Hepatocyte (in vitro differentiated cells): ENCODE measurements around the gene FMOD. TPM values are rescaled to one million over a fixed set of nuclear protein-coding genes. Genes with fewer than 3 reads are reported as not detected.

Experiments used
- DNase-seq: peaks from one replicate; pipeline ENCODE4 v3.0.0-alpha.2; 2016; ENCODE audit warnings: low spot score
- H2AFZ ChIP-seq: fragments of 200-600 bp; sonication (generic); 2 replicates; pipeline ENCODE4 v1.6.0; 2016; ENCODE audit warnings: antibody characterized with exemption, mild to moderate bottlenecking
- H3K27ac ChIP-seq: fragments of 200-600 bp; sonication (generic); 2 replicates; pipeline ENCODE4 v1.5.1; 2016; ENCODE audit warnings: mild to moderate bottlenecking
- H3K27me3 ChIP-seq: fragments of 200-600 bp; sonication (generic); 2 replicates; pipeline ENCODE4 v1.6.1; 2016
- H3K36me3 ChIP-seq: fragments of 200-600 bp; sonication (generic); replicated peaks from 2 replicates; pipeline ENCODE4 v1.5.1; 2016; ENCODE audit warnings: low read depth; ENCODE audit not compliant: insufficient read depth
- H3K4me1 ChIP-seq: fragments of 200-600 bp; sonication (generic); 2 replicates; pipeline ENCODE4 v1.5.1; 2016; ENCODE audit warnings: mild to moderate bottlenecking, moderate library complexity; ENCODE audit not compliant: insufficient read depth
- H3K4me2 ChIP-seq: fragments of 200-600 bp; sonication (generic); 2 replicates; pipeline ENCODE4 v1.6.0; 2016
- H3K4me3 ChIP-seq: fragments of 200-600 bp; sonication (generic); 2 replicates; pipeline ENCODE4 v1.5.1; 2016; ENCODE audit warnings: mild to moderate bottlenecking
- H3K79me2 ChIP-seq: fragments of 200-600 bp; sonication (generic); 2 replicates; pipeline ENCODE4 v1.6.0; 2017; ENCODE audit warnings: mild to moderate bottlenecking
- H3K9me2 ChIP-seq: fragments of 200-600 bp; sonication (generic); replicated peaks from 2 replicates; pipeline ENCODE4 v1.6.0; 2017; ENCODE audit warnings: mild to moderate bottlenecking; ENCODE audit not compliant: insufficient read depth
- H3K9me3 ChIP-seq: fragments of 200-600 bp; sonication (generic); 2 replicates; pipeline ENCODE4 v1.5.1; 2016; ENCODE audit warnings: low read depth, mild to moderate bottlenecking
- H4K20me1 ChIP-seq: fragments of 200-600 bp; sonication (generic); 2 replicates; pipeline ENCODE4 v1.6.0; 2016; ENCODE audit warnings: mild to moderate bottlenecking; ENCODE audit not compliant: insufficient read depth, poor library complexity, severe bottlenecking
- EZH2 ChIP-seq: fragments of 200-600 bp; sonication (generic); IDR thresholded peaks from 2 replicates; pipeline ENCODE4 v1.6.1; 2016; ENCODE audit warnings: antibody characterized with exemption, mild to moderate bottlenecking, borderline replicate concordance
- EZH2phosphoT487 ChIP-seq: fragments of 200-600 bp; sonication (generic); IDR thresholded peaks from one replicate; pipeline ENCODE4 v1.6.1; 2018; ENCODE audit warnings: antibody characterized with exemption, mild to moderate bottlenecking, low read depth, moderate library complexity; ENCODE audit not compliant: unreplicated experiment, severe bottlenecking
- WGBS: methylation state at CpG from one replicate; pipeline ENCODE4 v1.1.6; 2016; ENCODE audit warnings: low lambda C conversion rate; ENCODE audit errors: missing lambda C conversion rate; 5-methylcytosine and 5-hydroxymethylcytosine counted together
- polyA plus RNA-seq: library from polyadenylated mRNA; unstranded; fragments of >200 nt; fragmentation: Nextera tagmentation; extraction: Ambion mirVana; gene quantifications from 2 replicates; pipeline ENCODE4 v1.2.1, GENCODE V29; 2016
- total RNA-seq: library from RNA; depleted of rRNA; stranded (reverse); fragments of >200 nt; gene quantifications from 2 replicates; pipeline ENCODE4 v1.2.3, GENCODE V29; 2014
- TF ChIP-seq, protein P1 (sequence below): fragments of 200-600 bp; sonication (generic); IDR thresholded peaks from 2 replicates; pipeline ENCODE4 v1.5.1; 2016; ENCODE audit warnings: antibody characterized with exemption, mild to moderate bottlenecking; ENCODE audit not compliant: poor library complexity

The FMOD gene
- total and polyA plus RNA-seq, 2 experiments from 2014 or later = 118 to 161 TPM

DNA sequence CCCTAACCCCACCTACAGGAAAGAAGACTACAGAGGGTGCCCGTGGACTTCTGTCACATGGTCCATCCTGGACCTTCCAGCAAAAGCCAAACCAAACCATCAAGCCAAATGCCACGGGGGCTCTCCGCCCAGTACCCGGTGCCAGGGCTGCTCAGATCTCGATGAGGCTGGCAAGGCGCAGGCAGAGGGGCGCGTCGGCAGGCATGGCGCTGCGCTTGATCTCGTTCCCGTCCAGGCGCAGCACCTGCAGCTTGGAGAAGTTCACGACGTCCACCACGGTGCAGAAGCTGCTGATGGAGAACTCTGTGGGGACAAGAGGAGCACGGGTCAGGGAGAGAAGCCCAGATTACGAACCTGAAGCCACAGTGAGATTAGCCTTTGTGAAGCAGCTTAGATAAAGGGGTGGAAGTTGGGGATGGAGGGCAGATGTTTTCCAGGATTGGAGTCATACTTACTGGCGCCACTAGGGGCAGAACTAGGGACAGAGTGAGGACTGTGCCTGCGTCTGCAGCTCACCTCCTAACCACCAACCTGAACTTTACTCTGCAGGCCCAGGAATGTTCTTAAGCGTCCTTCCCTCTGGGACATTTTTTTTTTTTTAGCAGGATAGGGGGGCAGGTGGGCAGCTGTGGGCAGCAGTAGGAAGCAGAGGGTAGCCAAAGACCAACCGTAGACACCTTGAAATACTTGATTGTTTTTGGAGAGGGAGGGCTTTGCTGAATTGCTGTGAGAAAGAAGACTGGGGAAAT lies 8.6 kb downstream of the FMOD start:
- Histone ChIP-seq H2AFZ (no peak overlapping the region), H3K36me3 (no peaks in the 10 kb centered on the region), H3K9me3 (no peaks in the 10 kb centered on the region), H3K79me2 (no peaks in the 10 kb centered on the region), H4K20me1 (no peaks in the 10 kb centered on the region), H3K4me1 (peaks cover 6% of the 10 kb centered on the region), H3K27ac (no peak overlapping the region), H3K4me2 (no peak overlapping the region), H3K27me3 (no peaks in the 10 kb centered on the region), H3K9me2 (no peaks in the 10 kb centered on the region), H3K4me3 (no peak overlapping the region)
- peak; percentile 77 for DNase-seq
- TF ChIP-seq, protein P1, sequence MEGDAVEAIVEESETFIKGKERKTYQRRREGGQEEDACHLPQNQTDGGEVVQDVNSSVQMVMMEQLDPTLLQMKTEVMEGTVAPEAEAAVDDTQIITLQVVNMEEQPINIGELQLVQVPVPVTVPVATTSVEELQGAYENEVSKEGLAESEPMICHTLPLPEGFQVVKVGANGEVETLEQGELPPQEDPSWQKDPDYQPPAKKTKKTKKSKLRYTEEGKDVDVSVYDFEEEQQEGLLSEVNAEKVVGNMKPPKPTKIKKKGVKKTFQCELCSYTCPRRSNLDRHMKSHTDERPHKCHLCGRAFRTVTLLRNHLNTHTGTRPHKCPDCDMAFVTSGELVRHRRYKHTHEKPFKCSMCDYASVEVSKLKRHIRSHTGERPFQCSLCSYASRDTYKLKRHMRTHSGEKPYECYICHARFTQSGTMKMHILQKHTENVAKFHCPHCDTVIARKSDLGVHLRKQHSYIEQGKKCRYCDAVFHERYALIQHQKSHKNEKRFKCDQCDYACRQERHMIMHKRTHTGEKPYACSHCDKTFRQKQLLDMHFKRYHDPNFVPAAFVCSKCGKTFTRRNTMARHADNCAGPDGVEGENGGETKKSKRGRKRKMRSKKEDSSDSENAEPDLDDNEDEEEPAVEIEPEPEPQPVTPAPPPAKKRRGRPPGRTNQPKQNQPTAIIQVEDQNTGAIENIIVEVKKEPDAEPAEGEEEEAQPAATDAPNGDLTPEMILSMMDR = peak; percentile 58
- TF ChIP-seq EZH2phosphoT487 = no peak
- WGBS = 65% methylated on average over 23 of the region's 23 CpGs

DNA sequence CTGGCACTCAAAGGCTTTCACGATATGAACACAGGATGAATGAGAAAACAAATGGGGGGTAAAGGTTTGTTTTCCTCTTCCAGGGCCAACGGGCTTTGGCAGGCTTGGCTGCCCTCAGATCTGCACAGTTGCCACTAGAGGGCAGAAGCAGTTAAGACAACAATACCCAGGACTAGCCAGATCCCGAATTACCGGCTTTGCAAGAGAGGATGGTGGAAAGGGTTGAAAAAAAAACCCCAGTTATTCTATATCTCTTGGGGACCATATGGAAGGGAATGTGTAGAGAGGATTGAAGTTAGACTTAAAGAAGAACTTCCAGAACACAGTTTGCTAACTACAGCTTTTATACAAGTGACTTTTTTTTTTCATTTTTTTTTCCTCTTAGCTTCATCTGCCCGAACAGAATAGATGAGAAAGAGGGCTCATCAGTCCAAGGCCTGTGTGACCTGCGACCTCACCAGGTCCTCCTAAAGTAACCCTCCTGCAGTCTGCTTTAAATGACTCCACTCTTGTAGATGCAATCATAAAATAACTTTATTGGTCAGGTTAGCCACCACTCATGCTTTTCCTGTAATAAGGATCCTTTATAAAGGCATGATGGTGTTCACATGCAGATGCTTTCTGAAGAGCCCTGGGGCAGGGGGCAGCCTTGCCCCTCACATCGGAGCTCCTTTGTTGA lies 10.7 kb downstream of the FMOD start:
- DNase-seq = peak; percentile 94
- 22% methylated on average over 7 of the region's 7 CpGs for WGBS
- no peaks in the 10 kb centered on the region for H3K9me2 ChIP-seq

DNA sequence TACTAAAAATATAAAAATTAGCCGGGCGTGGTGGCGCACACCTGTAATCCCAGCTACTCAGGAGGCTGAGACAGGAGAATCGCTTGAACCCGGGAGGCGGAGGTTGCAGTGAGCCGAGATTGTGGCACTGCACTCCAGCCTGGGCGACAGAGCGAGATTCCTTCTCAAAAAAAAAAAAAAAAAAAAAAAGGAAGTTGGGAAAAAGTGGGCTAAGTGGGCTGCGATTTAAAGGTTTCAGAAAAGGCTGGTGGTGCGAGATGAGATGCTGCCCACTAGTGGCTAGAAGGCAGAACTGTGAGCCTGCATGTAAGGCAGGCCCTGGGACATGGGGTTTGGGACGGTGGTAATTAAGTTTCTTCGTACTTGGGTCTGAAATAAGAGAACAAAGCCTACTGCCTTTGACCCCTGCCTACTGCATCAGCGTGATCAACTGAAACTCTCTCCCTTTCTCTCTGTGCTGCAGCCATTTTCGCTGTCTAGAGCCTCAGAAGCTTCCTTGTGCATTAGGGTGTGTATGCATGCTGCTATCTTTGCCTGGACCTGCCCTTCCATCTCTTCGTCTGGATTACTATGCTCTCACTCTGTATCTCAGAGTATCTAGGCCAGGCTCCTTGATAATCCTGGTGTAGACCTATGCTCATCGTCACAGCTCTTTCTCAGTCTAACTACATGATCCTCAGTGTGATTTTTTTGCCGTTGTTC lies 12.4 kb downstream of the FMOD start:
- Histone ChIP-seq H3K36me3 (no peaks in the 10 kb centered on the region), H3K4me1 (peaks cover 6% of the 10 kb centered on the region), H3K9me2 (no peaks in the 10 kb centered on the region), H3K27ac (peak overlapping the region; percentile 41), H3K79me2 (no peaks in the 10 kb centered on the region), H3K27me3 (no peaks in the 10 kb centered on the region), H3K9me3 (no peaks in the 10 kb centered on the region), H3K4me2 (no peak overlapping the region), H3K4me3 (no peak overlapping the region), H2AFZ (no peak overlapping the region), H4K20me1 (no peaks in the 10 kb centered on the region)
- WGBS = 58% methylated on average over 18 of the region's 18 CpGs
- TF ChIP-seq, protein P1 = peak; percentile 75
- TF ChIP-seq EZH2 = no peak
- DNase-seq = peak; percentile 81

More for the DNA sequence above, 10.7 kb downstream of the FMOD start:
- peaks cover 6% of the 10 kb centered on the region for H3K4me1 ChIP-seq
- no peaks in the 10 kb centered on the region for H3K9me3 ChIP-seq
- no peaks in the 10 kb centered on the region for H3K36me3 ChIP-seq
- peak overlapping the region; percentile 41 for H3K27ac ChIP-seq
- no peaks in the 10 kb centered on the region for H3K27me3 ChIP-seq
- H3K79me2 ChIP-seq = no peaks in the 10 kb centered on the region
- H3K4me3 ChIP-seq = no peak overlapping the region
- H3K4me2 ChIP-seq = no peak overlapping the region
- H4K20me1 ChIP-seq = no peaks in the 10 kb centered on the region
- TF ChIP-seq EZH2 = no peak
- TF ChIP-seq, protein P1 = peak; percentile 96
- H2AFZ ChIP-seq = no peak overlapping the region
